Cardiac muscle cell (in vitro differentiated cells and primary cell): ENCODE data around the gene RUBCNL. TPM values are rescaled to one million over a fixed set of nuclear protein-coding genes. Genes with fewer than 3 reads are reported as not detected.

Experiments
- DNase-seq, 2 donors: peaks; one replicate each; pipeline versions ENCODE4 v3.0.0 to v3.0.0-alpha.2; 2010 to 2017; ENCODE audit warnings: low read depth in 1 of 2, low spot score in 1 of 2
- H3K27ac ChIP-seq: fragments of 200-600 bp; sonication (generic); 2 replicates; pipeline ENCODE4 v1.5.1; 2016
- H3K27me3 ChIP-seq: fragments of 200-600 bp; sonication (generic); 2 replicates; pipeline ENCODE4 v1.6.0; 2016; ENCODE audit warnings: control low read depth
- H3K36me3 ChIP-seq: fragments of 200-600 bp; sonication (generic); 2 replicates; pipeline ENCODE4 v1.5.1; 2016; ENCODE audit warnings: control low read depth
- H3K4me1 ChIP-seq: fragments of 200-600 bp; sonication (generic); 2 replicates; pipeline ENCODE4 v1.8.1; 2017; ENCODE audit warnings: low read depth, mild to moderate bottlenecking, mixed run types
- H3K4me3 ChIP-seq: fragments of 200-600 bp; sonication (generic); 2 replicates; pipeline ENCODE4 v1.5.1; 2016; ENCODE audit warnings: mild to moderate bottlenecking
- H3K9me3 ChIP-seq: fragments of 200-600 bp; sonication (generic); 2 replicates; pipeline ENCODE4 v1.5.1; 2017; ENCODE audit warnings: low read depth, mild to moderate bottlenecking, control low read depth
- polyA plus RNA-seq: library from polyadenylated mRNA; unstranded; fragments of >200 nt; fragmentation: Nextera tagmentation; extraction: Ambion mirVana; gene quantifications from 2 replicates; pipeline ENCODE4 v1.2.1, GENCODE V29; 2016
- total RNA-seq: library from RNA; depleted of rRNA; stranded (reverse); fragments of >200 nt; gene quantifications from 2 replicates; pipeline ENCODE4 v1.2.3, GENCODE V29; 2016
- TF ChIP-seq, protein P1 (sequence below): IDR thresholded peaks from 2 replicates; pipeline ENCODE4 v1.5.1; 2012; ENCODE audit warnings: low read depth, mild to moderate bottlenecking, low read length

Gene RUBCNL
- total and polyA plus RNA-seq, 2 experiments from 2014 or later, result 0.67 to 1.5 TPM

DNA sequence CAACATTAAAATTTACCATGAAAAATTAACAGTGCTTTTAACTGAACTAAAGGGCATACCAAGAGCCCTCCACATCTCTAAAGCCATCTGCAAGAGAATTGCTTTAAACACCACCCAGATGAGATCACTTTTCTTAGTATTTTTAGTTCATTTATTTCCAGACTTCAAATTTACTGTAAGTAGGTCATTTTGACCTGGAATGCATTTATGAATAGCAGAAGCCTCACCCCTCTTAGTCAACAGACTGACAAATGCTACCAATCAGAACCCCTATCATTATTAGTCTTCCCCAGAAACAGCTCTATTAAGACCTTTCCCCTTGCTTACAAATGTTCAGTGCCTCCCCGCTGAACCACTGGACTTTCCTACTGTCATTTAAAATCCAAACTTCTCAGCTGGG lies 27.3 kb downstream of the RUBCNL start:
- Histone ChIP-seq H3K4me3 (no peak overlapping the region), H3K4me1 (peaks cover 4% of the 10 kb centered on the region), H3K27me3 (no peaks in the 10 kb centered on the region), H3K27ac (no peak overlapping the region), H3K36me3 (no peaks in the 10 kb centered on the region), H3K9me3 (no peaks in the 10 kb centered on the region)
- TF ChIP-seq, protein P1, sequence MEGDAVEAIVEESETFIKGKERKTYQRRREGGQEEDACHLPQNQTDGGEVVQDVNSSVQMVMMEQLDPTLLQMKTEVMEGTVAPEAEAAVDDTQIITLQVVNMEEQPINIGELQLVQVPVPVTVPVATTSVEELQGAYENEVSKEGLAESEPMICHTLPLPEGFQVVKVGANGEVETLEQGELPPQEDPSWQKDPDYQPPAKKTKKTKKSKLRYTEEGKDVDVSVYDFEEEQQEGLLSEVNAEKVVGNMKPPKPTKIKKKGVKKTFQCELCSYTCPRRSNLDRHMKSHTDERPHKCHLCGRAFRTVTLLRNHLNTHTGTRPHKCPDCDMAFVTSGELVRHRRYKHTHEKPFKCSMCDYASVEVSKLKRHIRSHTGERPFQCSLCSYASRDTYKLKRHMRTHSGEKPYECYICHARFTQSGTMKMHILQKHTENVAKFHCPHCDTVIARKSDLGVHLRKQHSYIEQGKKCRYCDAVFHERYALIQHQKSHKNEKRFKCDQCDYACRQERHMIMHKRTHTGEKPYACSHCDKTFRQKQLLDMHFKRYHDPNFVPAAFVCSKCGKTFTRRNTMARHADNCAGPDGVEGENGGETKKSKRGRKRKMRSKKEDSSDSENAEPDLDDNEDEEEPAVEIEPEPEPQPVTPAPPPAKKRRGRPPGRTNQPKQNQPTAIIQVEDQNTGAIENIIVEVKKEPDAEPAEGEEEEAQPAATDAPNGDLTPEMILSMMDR, result no peak
- no peak for DNase-seq

- no peaks in the 10 kb centered on the region for H3K9me3 ChIP-seq
- TF ChIP-seq, protein P1, result no peak
- no peaks in the 10 kb centered on the region for H3K36me3 ChIP-seq
- H3K27ac ChIP-seq, result no peak overlapping the region
- no peak overlapping the region for H3K4me3 ChIP-seq
- no peaks in the 10 kb centered on the region for H3K27me3 ChIP-seq
- peaks cover 4% of the 10 kb centered on the region for H3K4me1 ChIP-seq
- peak in 1 of 2 donors; percentile 59 for DNase-seq
Observed at GRCh38 chr13:46355901-46356590, 31.0 kb downstream of the RUBCNL start.

GRCh38 chr13:46355088-46355468 lies 32.0 kb downstream of the RUBCNL start:
- H3K36me3 ChIP-seq, result no peaks in the 10 kb centered on the region
- no peak overlapping the region for H3K27ac ChIP-seq
- H3K4me3 ChIP-seq, result no peak overlapping the region
- H3K4me1 ChIP-seq, result peaks cover 4% of the 10 kb centered on the region
- no peak for DNase-seq
- no peaks in the 10 kb centered on the region for H3K27me3 ChIP-seq
- no peaks in the 10 kb centered on the region for H3K9me3 ChIP-seq
- TF ChIP-seq, protein P1, result no peak

DNA sequence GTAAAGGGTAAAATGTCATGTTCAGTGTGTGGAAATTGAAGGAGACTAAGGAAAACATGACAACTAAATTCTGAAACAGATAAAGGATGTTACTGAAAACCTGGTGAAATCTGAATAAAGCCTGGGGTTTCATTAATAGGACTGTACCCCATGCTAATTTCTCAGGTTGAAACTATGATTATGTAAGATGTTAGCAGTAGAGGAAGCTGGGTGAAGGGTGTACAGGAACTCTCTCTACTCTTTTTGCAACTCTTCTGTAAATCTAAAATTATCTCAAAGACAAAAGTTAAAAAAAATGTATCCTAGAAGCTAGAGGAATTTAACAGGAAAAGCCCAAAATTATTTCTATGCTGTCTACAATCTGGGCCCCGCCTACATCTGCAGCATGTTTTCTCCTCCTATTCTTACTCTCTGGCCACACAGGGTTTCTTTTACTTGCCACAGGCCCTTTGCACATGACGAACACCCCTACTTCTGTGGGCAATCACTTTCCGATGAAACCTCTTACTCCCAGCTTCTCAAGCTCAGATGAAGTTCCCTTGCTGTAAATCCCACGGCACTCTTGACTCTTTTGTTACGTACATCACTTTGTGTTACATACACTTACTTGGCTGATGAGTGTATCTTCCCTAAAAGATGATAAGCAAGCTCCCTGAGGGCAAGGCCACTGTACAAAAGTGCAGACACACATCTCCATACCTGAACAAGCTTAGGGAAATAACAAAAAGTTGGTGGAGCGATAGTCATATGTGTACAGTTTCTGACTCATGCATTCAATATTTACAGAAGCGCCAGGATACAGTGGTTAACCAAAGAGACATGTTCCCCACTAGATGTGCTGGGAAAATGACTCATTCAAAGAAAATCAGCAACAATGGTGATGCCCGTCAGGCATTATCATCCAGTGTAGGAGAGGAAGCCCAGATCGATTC lies 32.6 kb downstream of the RUBCNL start:
- Histone ChIP-seq H3K9me3 (no peaks in the 10 kb centered on the region), H3K4me1 (peaks cover 4% of the 10 kb centered on the region), H3K36me3 (no peaks in the 10 kb centered on the region), H3K27me3 (no peaks in the 10 kb centered on the region), H3K4me3 (no peak overlapping the region), H3K27ac (no peak overlapping the region)
- peak in 1 of 2 donors; percentile 90 for DNase-seq
- TF ChIP-seq, protein P1, result no peak

DNA sequence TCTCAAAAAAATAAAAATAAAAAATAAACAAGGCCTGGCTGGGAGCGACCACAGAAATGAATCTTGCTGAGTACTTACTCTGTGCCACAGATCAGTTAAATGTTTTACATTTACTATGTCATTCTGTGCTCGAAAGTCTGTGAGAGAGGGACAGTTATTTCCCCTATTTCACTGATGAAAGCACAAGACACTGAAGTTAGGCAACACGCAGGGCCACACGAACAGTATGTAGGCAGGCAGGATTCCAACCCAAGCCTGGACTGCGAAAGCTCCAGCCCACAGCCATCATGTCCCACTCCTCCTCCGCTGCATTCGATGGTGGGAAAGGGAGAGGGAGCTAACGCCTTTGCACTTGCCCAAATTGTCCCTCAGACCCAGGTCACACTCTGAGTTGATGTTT lies 34.2 kb downstream of the RUBCNL start:
- H3K4me3 ChIP-seq, result no peak overlapping the region
- no peaks in the 10 kb centered on the region for H3K27me3 ChIP-seq
- no peak for DNase-seq
- peaks cover 4% of the 10 kb centered on the region for H3K4me1 ChIP-seq
- H3K36me3 ChIP-seq, result no peaks in the 10 kb centered on the region
- TF ChIP-seq, protein P1, result no peak
- H3K9me3 ChIP-seq, result no peaks in the 10 kb centered on the region
- no peak overlapping the region for H3K27ac ChIP-seq
